Keratinocyte (primary cell): Measurements from ENCODE around the gene PLXNA2. TPM values are rescaled to one million over a fixed set of nuclear protein-coding genes. Genes with fewer than 3 reads are reported as not detected.

ENCODE experiments used
- DNase-seq: peaks from one replicate; pipeline ENCODE4 v3.0.0-alpha.2; 2011; ENCODE audit warnings: low read depth, missing footprints, low spot score
- FAIRE-seq: peaks from 2 replicates; lab custom pipeline; 2011; peaks lifted over from hg19 to GRCh38; lab: Jason Lieb, UNC
- H2AFZ ChIP-seq: 2 replicates; pipeline ENCODE4 v1.6.0; 2012; ENCODE audit warnings: low read length, control low read depth, inconsistent platforms; ENCODE audit not compliant: control insufficient read depth
- H3K27ac ChIP-seq: 2 replicates; pipeline ENCODE4 v1.5.1; 2011; ENCODE audit warnings: low read length; ENCODE audit not compliant: control insufficient read depth, insufficient read depth
- H3K27me3 ChIP-seq: 3 replicates; pipeline ENCODE4 v1.6.0; 2011; ENCODE audit warnings: low read length; ENCODE audit not compliant: control insufficient read depth, insufficient read depth; ENCODE audit errors: extremely low read depth
- H3K36me3 ChIP-seq, 2 experiments: 2 replicates in 1 of 2; 3 replicates in 1 of 2; pipeline ENCODE4 v1.5.1; 2011; ENCODE audit warnings: low read length in 2 of 2, mild to moderate bottlenecking in 1 of 2; ENCODE audit not compliant: control insufficient read depth in 2 of 2, insufficient read depth in 2 of 2; ENCODE audit errors: extremely low read depth in 1 of 2
- H3K4me1 ChIP-seq: 3 replicates; pipeline ENCODE4 v1.5.1; 2011; ENCODE audit warnings: low read length; ENCODE audit not compliant: control insufficient read depth, insufficient read depth; ENCODE audit errors: extremely low read depth
- H3K4me2 ChIP-seq: 3 replicates; pipeline ENCODE4 v1.6.0; 2011; ENCODE audit warnings: low read depth, low read length; ENCODE audit not compliant: control insufficient read depth, insufficient read depth; ENCODE audit errors: extremely low read depth
- H3K4me3 ChIP-seq, 3 experiments: fragments of 200-600 bp in 1 of 3; sonication (generic) in 1 of 3; 2 replicates in 2 of 3; 3 replicates in 1 of 3; pipeline ENCODE4 v1.5.1; 2011 to 2016; ENCODE audit warnings: low read length in 3 of 3, mild to moderate bottlenecking in 3 of 3, control low read depth in 2 of 3, inconsistent platforms in 1 of 3, low read depth in 1 of 3, mixed read lengths in 1 of 3, mixed run types in 1 of 3, moderate library complexity in 1 of 3; ENCODE audit not compliant: control insufficient read depth in 2 of 3, insufficient read depth in 2 of 3; ENCODE audit errors: extremely low read depth in 1 of 3
- H3K79me2 ChIP-seq: 2 replicates; pipeline ENCODE4 v1.6.0; 2012; ENCODE audit warnings: low read length; ENCODE audit not compliant: control insufficient read depth, insufficient read depth
- H3K9ac ChIP-seq: 3 replicates; pipeline ENCODE4 v1.6.0; 2011; ENCODE audit warnings: low read length; ENCODE audit not compliant: control insufficient read depth, insufficient read depth; ENCODE audit errors: extremely low read depth
- H3K9me1 ChIP-seq: 3 replicates; pipeline ENCODE4 v1.6.0; 2011; ENCODE audit warnings: low read length; ENCODE audit not compliant: control insufficient read depth, insufficient read depth; ENCODE audit errors: extremely low read depth
- H3K9me3 ChIP-seq: 2 replicates; pipeline ENCODE4 v1.5.1; 2012; ENCODE audit warnings: low read depth, low read length; ENCODE audit not compliant: control insufficient read depth
- H4K20me1 ChIP-seq: 3 replicates; pipeline ENCODE4 v1.6.0; 2011; ENCODE audit warnings: low read length; ENCODE audit not compliant: control insufficient read depth, insufficient read depth; ENCODE audit errors: extremely low read depth
- CTCF ChIP-seq, 3 experiments: IDR thresholded peaks in 1 of 3; conservative IDR thresholded peaks in 1 of 3; optimal IDR thresholded peaks in 1 of 3; 2 replicates in 2 of 3; 3 replicates in 1 of 3; pipeline versions ENCODE3 to v1.5.1; 2011; ENCODE audit warnings: low read length in 3 of 3, mild to moderate bottlenecking in 3 of 3, moderate library complexity in 2 of 3, control low read depth in 1 of 3, inconsistent platforms in 1 of 3; ENCODE audit not compliant: insufficient read depth in 2 of 3; ENCODE audit errors: extremely low read depth in 1 of 3
- EZH2 ChIP-seq: IDR thresholded peaks from one replicate; pipeline ENCODE4 v1.6.1; 2012; ENCODE audit warnings: inconsistent platforms, mild to moderate bottlenecking, low read length, moderate library complexity
- dilution Hi-C: fragments of 300-500 bp; cut with MboI; formaldehyde crosslinking; loops from one replicate; pipeline ENCODE4 v1.7.0; 2020; ENCODE audit warnings: low sequenced_read_pairs; ENCODE audit not compliant: extremely low pct_ligation_motif_present
- polyA plus RNA-seq, 5 experiments: library from polyadenylated mRNA; depleted of rRNA in 3 of 5; stranded (reverse) in 3 of 5; stranded (forward) in 1 of 5; unstranded in 1 of 5; fragments of >200 nt; gene quantifications; 1 replicate in 1 of 5; 2 replicates in 3 of 5; 3 replicates in 1 of 5; pipeline versions ENCODE4 v1.2.1 to v1.2.3, GENCODE V29; 2011 to 2012; ENCODE audit warnings: missing spikeins in 2 of 5, low read depth in 1 of 5, low replicate concordance in 1 of 5

The PLXNA2 gene
- polyA plus RNA-seq, 1 donor (not counting 4 experiments of a cell fraction or from before 2014, with no cell fraction given): 6.7 TPM

GRCh38 chr1:208115924-208116640 lies 128.1 kb downstream of the PLXNA2 start:
- Histone ChIP-seq H3K36me3 (peaks cover 3 to 12% of the 10 kb centered on the region in 2 experiments), H3K9me3 (no peaks in the 10 kb centered on the region), H3K4me3 (no peak overlapping the region), H3K79me2 (no peaks in the 10 kb centered on the region), H3K27me3 (no peaks in the 10 kb centered on the region), H2AFZ (no peak overlapping the region), H3K4me1 (no peaks in the 10 kb centered on the region), H3K27ac (no peak overlapping the region), H3K4me2 (no peak overlapping the region), H4K20me1 (no peaks in the 10 kb centered on the region), H3K9me1 (no peaks in the 10 kb centered on the region), H3K9ac (no peak overlapping the region)
- TF ChIP-seq EZH2 (no peak), CTCF (optimal IDR thresholded peaks at IDR 0.05 in 1 of 3, IDR thresholded peaks at IDR 0.05 in 1 of 3, conservative IDR thresholded peaks at IDR 0.05 in 1 of 3; ENCODE audit: extremely low read depth in 1 of 3, insufficient read depth in 2 of 3, low read length in 3 of 3) (no peak)
- no peak for DNase-seq
- no peak for FAIRE-seq
- dilution Hi-C loops: no loop called here

- Histone ChIP-seq H3K36me3 (peaks cover 2 to 10% of the 10 kb centered on the region in 2 experiments), H3K9me1 (peaks cover 2% of the 10 kb centered on the region), H3K79me2 (no peaks in the 10 kb centered on the region), H3K4me1 (peaks cover 7% of the 10 kb centered on the region), H3K9me3 (no peaks in the 10 kb centered on the region), H3K27me3 (no peaks in the 10 kb centered on the region), H2AFZ (no peak overlapping the region), H3K4me2 (no peak overlapping the region), H3K9ac (no peak overlapping the region), H4K20me1 (no peaks in the 10 kb centered on the region), H3K27ac (no peak overlapping the region), H3K4me3 (no peak overlapping the region)
- DNase-seq (no peak), FAIRE-seq (no peak)
- dilution Hi-C loops: no loop called here
- TF ChIP-seq EZH2 (no peak), CTCF (optimal IDR thresholded peaks at IDR 0.05 in 1 of 3, IDR thresholded peaks at IDR 0.05 in 1 of 3, conservative IDR thresholded peaks at IDR 0.05 in 1 of 3; ENCODE audit: extremely low read depth in 1 of 3, insufficient read depth in 2 of 3, low read length in 3 of 3) (no peak)
Observed at GRCh38 chr1:208113011-208113410, 131.2 kb downstream of the PLXNA2 start.
